WI38 (cell line): Measurements from ENCODE around the gene CEP250.

ENCODE experiments used
- H3K4me3 ChIP-seq: 2 replicates; pipeline ENCODE4 v1.5.1; 2011; ENCODE audit warnings: low read depth, mild to moderate bottlenecking, control low read depth, low read length
- TF ChIP-seq, protein P1 (sequence below): IDR thresholded peaks from 2 replicates; pipeline ENCODE4 v1.5.1; 2012; ENCODE audit warnings: low read depth, mild to moderate bottlenecking, control low read depth, low read length

CEP250 gene, protein sequence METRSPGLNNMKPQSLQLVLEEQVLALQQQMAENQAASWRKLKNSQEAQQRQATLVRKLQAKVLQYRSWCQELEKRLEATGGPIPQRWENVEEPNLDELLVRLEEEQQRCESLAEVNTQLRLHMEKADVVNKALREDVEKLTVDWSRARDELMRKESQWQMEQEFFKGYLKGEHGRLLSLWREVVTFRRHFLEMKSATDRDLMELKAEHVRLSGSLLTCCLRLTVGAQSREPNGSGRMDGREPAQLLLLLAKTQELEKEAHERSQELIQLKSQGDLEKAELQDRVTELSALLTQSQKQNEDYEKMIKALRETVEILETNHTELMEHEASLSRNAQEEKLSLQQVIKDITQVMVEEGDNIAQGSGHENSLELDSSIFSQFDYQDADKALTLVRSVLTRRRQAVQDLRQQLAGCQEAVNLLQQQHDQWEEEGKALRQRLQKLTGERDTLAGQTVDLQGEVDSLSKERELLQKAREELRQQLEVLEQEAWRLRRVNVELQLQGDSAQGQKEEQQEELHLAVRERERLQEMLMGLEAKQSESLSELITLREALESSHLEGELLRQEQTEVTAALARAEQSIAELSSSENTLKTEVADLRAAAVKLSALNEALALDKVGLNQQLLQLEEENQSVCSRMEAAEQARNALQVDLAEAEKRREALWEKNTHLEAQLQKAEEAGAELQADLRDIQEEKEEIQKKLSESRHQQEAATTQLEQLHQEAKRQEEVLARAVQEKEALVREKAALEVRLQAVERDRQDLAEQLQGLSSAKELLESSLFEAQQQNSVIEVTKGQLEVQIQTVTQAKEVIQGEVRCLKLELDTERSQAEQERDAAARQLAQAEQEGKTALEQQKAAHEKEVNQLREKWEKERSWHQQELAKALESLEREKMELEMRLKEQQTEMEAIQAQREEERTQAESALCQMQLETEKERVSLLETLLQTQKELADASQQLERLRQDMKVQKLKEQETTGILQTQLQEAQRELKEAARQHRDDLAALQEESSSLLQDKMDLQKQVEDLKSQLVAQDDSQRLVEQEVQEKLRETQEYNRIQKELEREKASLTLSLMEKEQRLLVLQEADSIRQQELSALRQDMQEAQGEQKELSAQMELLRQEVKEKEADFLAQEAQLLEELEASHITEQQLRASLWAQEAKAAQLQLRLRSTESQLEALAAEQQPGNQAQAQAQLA (N-terminal part only)

DNA sequence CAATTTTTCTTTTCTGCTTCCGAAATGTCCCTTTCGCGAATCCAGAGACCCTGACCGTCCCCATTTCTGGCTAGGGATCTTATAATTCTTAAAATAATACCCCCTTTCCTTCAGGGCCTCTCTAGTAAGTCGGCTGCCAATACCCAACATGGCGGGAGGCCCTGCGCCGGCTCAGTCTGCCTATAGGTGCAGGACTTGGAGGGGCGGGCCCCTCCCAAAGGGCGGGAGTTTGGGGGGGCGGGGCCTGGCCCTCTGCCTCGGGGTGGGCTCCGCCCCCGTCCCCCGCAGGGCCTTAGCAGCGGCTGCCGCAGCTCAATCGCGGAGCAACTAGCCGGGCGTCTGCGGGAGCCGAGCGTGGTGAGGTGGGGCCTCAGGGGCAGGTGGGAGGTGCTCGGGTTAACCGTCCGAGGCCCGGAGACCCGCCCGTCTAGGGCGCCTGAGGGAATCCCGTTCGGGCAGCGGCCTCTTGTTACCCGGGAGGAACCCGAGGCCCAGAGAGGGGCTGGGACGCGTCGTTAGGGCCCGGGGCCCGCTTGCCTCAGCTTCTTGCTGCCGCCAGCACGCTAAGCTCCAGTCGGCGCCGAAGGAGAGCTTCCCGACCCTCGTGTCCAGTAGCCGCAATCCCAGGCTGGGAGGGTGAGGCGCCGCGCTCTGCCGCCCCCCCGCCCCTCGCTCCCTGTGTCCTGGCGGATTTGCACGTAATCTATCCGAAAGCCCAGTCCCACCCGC lies at the start of gene CEP250:
Gene CEP250, plus strand, starts transcription at position 718 of the 729 bp plus-strand sequence. CDS start 6,770 bp downstream, outside the sequence.
- peak within 1 kb of the TSS; percentile 72 for H3K4me3 ChIP-seq
- TF ChIP-seq, protein P1, sequence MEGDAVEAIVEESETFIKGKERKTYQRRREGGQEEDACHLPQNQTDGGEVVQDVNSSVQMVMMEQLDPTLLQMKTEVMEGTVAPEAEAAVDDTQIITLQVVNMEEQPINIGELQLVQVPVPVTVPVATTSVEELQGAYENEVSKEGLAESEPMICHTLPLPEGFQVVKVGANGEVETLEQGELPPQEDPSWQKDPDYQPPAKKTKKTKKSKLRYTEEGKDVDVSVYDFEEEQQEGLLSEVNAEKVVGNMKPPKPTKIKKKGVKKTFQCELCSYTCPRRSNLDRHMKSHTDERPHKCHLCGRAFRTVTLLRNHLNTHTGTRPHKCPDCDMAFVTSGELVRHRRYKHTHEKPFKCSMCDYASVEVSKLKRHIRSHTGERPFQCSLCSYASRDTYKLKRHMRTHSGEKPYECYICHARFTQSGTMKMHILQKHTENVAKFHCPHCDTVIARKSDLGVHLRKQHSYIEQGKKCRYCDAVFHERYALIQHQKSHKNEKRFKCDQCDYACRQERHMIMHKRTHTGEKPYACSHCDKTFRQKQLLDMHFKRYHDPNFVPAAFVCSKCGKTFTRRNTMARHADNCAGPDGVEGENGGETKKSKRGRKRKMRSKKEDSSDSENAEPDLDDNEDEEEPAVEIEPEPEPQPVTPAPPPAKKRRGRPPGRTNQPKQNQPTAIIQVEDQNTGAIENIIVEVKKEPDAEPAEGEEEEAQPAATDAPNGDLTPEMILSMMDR: no peak

DNA sequence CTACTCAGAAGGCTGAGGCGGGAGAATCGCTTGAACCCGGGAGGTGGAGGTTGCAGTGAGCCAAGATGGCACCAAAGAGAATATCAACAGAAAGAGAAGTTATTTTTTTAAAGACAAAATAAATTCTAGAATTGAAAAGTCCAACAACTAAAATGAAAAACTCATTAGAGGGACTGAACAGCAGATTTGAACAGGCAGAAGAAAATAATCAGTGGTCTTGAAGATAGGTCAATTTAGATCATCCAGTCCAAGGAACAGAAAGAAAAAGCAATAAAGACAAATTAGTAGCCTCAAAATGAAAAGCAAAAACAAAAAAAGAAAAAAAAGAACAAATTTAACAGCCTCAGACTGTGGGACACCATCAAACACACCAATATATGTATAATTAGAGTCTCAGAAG lies 49.6 kb upstream of the CEP250 start:
- no peak overlapping the region for H3K4me3 ChIP-seq
- TF ChIP-seq, protein P1: no peak

- H3K4me3 ChIP-seq: no peak overlapping the region
- TF ChIP-seq, protein P1: no peak
Observed at GRCh38 chr20:35408270-35408669, 47.1 kb upstream of the CEP250 start.

DNA sequence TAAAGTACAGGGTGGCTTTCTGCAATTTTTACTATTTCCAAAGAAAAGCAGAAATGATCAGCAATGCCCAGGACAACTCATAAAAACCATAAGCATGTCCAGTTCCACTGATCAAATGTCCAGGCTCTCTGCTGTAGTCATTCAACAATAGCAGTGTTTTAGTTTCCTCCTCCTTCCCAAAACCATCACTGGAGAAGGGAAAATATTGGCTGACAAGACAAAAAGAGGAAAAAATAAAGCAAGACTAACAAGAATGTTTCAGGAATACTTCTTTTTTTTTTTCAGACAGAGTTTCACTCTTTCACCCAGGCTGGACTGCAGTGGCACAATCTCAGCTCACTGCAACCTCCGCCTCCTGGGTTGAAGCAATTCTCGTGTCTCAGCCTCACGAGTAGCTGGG lies 45.9 kb upstream of the CEP250 start:
- TF ChIP-seq, protein P1: no peak
- no peak overlapping the region for H3K4me3 ChIP-seq

GRCh38 chr20:35410613-35411012 lies 44.8 kb upstream of the CEP250 start:
- peak overlapping the region; percentile 100 for H3K4me3 ChIP-seq

GRCh38 chr20:35421322-35421721 lies 34.1 kb upstream of the CEP250 start:
- TF ChIP-seq, protein P1: no peak

More at GRCh38 chr20:35410613-35411012, 44.8 kb upstream of the CEP250 start:
- TF ChIP-seq, protein P1: no peak

More at GRCh38 chr20:35421322-35421721, 34.1 kb upstream of the CEP250 start:
- H3K4me3 ChIP-seq: no peak overlapping the region
